ENCODE data around the gene SLC38A2.

DNA sequence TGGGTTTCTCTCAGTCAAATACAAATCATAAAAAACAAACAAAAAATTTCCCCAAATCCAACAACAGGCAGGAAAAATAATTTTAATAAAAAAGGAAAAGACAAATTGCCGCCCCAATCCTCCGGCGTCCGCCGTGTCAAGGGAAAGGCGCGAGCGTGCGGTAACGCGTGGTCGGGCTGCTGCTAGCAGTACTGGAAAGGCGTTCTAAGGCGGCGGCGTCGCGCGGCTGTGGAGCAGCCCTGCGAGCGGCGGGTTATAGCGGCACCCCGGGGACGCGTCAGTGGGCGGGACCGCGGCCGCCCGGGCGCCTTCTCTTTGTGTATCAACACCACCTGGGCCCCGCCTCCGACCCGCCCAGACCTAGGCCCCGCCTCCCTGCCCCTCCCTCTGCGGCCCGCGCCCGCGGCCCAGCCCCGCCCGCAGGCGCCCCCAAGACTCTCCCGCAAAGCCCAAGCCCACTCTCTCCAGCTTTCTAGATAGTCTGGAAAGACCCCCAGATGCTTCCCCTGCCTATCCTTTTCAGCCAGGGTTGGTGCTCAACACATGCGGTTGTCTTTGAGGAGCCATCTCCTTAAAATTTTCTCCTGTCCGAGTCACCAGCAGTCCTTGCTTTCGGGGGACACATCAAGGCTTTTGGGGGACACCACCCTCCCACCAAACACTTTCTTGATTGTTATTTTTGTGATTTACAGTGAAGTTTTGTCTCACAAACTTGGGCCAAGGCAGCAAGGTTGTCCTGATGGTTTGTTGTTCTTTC lies at the start of gene SLC38A2:
- peak; percentile 99 for TF ChIP-seq POLR2A (IDR thresholded peaks at IDR 0.05; ENCODE audit: low read depth, low read length)
- peak; percentile 99 for TF ChIP-seq POLR2AphosphoS5 (IDR thresholded peaks at IDR 0.05; ENCODE audit: low read depth, low read length)
- TF ChIP-seq TAF1 (IDR thresholded peaks at IDR 0.05; ENCODE audit: borderline replicate concordance, low read depth, low read length) = peak; percentile 82
